ENCODE data around the gene CACNA1C. TPM values are rescaled to one million over a fixed set of nuclear protein-coding genes. Genes with fewer than 3 reads are reported as not detected.

The CACNA1C gene
- total RNA-seq, 1 donor from 2014 or later = 11.7 TPM

GRCh38 chr12:2335916-2336315, 283.1 kb downstream of the CACNA1C start:
- Mint-ChIP-seq H3K27me3 (peaks cover 3% of the 10 kb centered on the region), H3K4me3 (ENCODE audit: low read depth) (no peak overlapping the region), H3K27ac (no peak overlapping the region), H3K36me3 (ENCODE audit: insufficient read depth) (no peaks in the 10 kb centered on the region), H3K4me1 (ENCODE audit: low read depth) (no peaks in the 10 kb centered on the region), H3K9me3 (ENCODE audit: low read depth) (no peaks in the 10 kb centered on the region)
- no peak for TF ChIP-seq CTCF (IDR thresholded peaks at IDR 0.05; ENCODE audit: unreplicated experiment)
- no peak for DNase-seq (ENCODE audit: low spot score, unreplicated experiment)

- no peaks in the 10 kb centered on the region for H3K36me3 Mint-ChIP-seq (ENCODE audit: insufficient read depth)
These were observed 283.6 kb downstream of the CACNA1C start for GRCh38 chr12:2336409-2336829.

GRCh38 chr12:2337031-2338010, 284.5 kb downstream of the CACNA1C start:
- Mint-ChIP-seq H3K4me1 (ENCODE audit: low read depth) (no peaks in the 10 kb centered on the region), H3K27me3 (peaks cover 9% of the 10 kb centered on the region), H3K27ac (no peak overlapping the region)

More at GRCh38 chr12:2336409-2336829, 283.6 kb downstream of the CACNA1C start:
- Mint-ChIP-seq H3K4me3 (ENCODE audit: low read depth) (no peak overlapping the region), H3K27me3 (peaks cover 6% of the 10 kb centered on the region), H3K9me3 (ENCODE audit: low read depth) (no peaks in the 10 kb centered on the region), H3K27ac (no peak overlapping the region), H3K4me1 (ENCODE audit: low read depth) (no peaks in the 10 kb centered on the region)
- no peak for DNase-seq (ENCODE audit: low spot score, unreplicated experiment)
- no peak for TF ChIP-seq CTCF (IDR thresholded peaks at IDR 0.05; ENCODE audit: unreplicated experiment)

GRCh38 chr12:2338381-2338780, 285.6 kb downstream of the CACNA1C start:
- H3K36me3 Mint-ChIP-seq (ENCODE audit: insufficient read depth) = no peaks in the 10 kb centered on the region
- no peak overlapping the region for H3K27ac Mint-ChIP-seq
- H3K27me3 Mint-ChIP-seq = peaks cover 13% of the 10 kb centered on the region
- no peak for DNase-seq (ENCODE audit: low spot score, unreplicated experiment)
- no peaks in the 10 kb centered on the region for H3K4me1 Mint-ChIP-seq (ENCODE audit: low read depth)
- H3K9me3 Mint-ChIP-seq (ENCODE audit: low read depth) = no peaks in the 10 kb centered on the region
- TF ChIP-seq CTCF (IDR thresholded peaks at IDR 0.05; ENCODE audit: unreplicated experiment) = no peak
- no peak overlapping the region for H3K4me3 Mint-ChIP-seq (ENCODE audit: low read depth)

More at GRCh38 chr12:2337031-2338010, 284.5 kb downstream of the CACNA1C start:
- Mint-ChIP-seq H3K4me3 (ENCODE audit: low read depth) (no peak overlapping the region), H3K9me3 (ENCODE audit: low read depth) (no peaks in the 10 kb centered on the region), H3K36me3 (ENCODE audit: insufficient read depth) (no peaks in the 10 kb centered on the region)
- TF ChIP-seq CTCF (IDR thresholded peaks at IDR 0.05; ENCODE audit: unreplicated experiment) = no peak
- DNase-seq (ENCODE audit: low spot score, unreplicated experiment) = no peak

GRCh38 chr12:2338991-2339431, 286.2 kb downstream of the CACNA1C start:
- no peaks in the 10 kb centered on the region for H3K4me1 Mint-ChIP-seq (ENCODE audit: low read depth)
- H3K4me3 Mint-ChIP-seq (ENCODE audit: low read depth) = no peak overlapping the region
- H3K27me3 Mint-ChIP-seq = peaks cover 19% of the 10 kb centered on the region
- TF ChIP-seq CTCF (IDR thresholded peaks at IDR 0.05; ENCODE audit: unreplicated experiment) = no peak
- H3K36me3 Mint-ChIP-seq (ENCODE audit: insufficient read depth) = no peaks in the 10 kb centered on the region
- DNase-seq (ENCODE audit: low spot score, unreplicated experiment) = no peak
- no peak overlapping the region for H3K27ac Mint-ChIP-seq
- no peaks in the 10 kb centered on the region for H3K9me3 Mint-ChIP-seq (ENCODE audit: low read depth)

Data from progenitor cell of endocrine pancreas (in vitro differentiated cells).